OCI-LY1 (cell line): ENCODE results near the gene CYP11A1.

Experiments used
- H2AFZ ChIP-seq: fragments of 200-600 bp; sonication (generic), shearing (Covaris generic); 2 replicates; pipeline ENCODE4 v1.6.0; 2014; ENCODE audit warnings: antibody characterized with exemption, mild to moderate bottlenecking, low read length
- H3F3A ChIP-seq: fragments of 200-600 bp; sonication (generic), shearing (Covaris generic); 2 replicates; pipeline ENCODE4 v1.6.0; 2014; ENCODE audit warnings: mild to moderate bottlenecking, antibody characterized with exemption, low read length, moderate library complexity; ENCODE audit not compliant: insufficient read depth
- H3K27ac ChIP-seq: fragments of 200-600 bp; sonication (generic); 2 replicates; pipeline ENCODE4 v1.5.1; 2014; ENCODE audit warnings: low read length, mixed run types, mild to moderate bottlenecking, low read depth; ENCODE audit not compliant: poor library complexity, severe bottlenecking
- H3K27me3 ChIP-seq: fragments of 200-600 bp; sonication (generic); 2 replicates; pipeline ENCODE4 v1.6.0; 2014; ENCODE audit warnings: antibody characterized with exemption, mild to moderate bottlenecking, low read length, moderate library complexity; ENCODE audit not compliant: insufficient read depth
- H3K36me3 ChIP-seq: fragments of 200-600 bp; sonication (generic); 2 replicates; pipeline ENCODE4 v1.6.1; 2014; ENCODE audit warnings: mild to moderate bottlenecking, antibody characterized with exemption, low read length, moderate library complexity, mixed read lengths; ENCODE audit not compliant: insufficient read depth
- H3K4me1 ChIP-seq: fragments of 200-600 bp; sonication (generic); 2 replicates; pipeline ENCODE4 v1.5.1; 2014; ENCODE audit warnings: mild to moderate bottlenecking, low read length, moderate library complexity; ENCODE audit not compliant: insufficient read depth, severe bottlenecking
- H3K4me2 ChIP-seq: fragments of 200-600 bp; sonication (generic), shearing (Covaris generic); 2 replicates; pipeline ENCODE4 v1.6.1; 2014; ENCODE audit warnings: low read length
- H3K4me3 ChIP-seq: fragments of 200-600 bp; sonication (generic); 2 replicates; pipeline ENCODE4 v1.5.1; 2014; ENCODE audit warnings: low read length, low read depth, mild to moderate bottlenecking, mixed read lengths; ENCODE audit not compliant: poor library complexity, severe bottlenecking
- H3K79me2 ChIP-seq: fragments of 200-600 bp; shearing (Covaris generic); 2 replicates; pipeline ENCODE4 v1.6.1; 2016; ENCODE audit warnings: mixed run types, low read length, mixed read lengths; ENCODE audit not compliant: insufficient read depth
- H3K9ac ChIP-seq: fragments of 200-600 bp; sonication (generic), shearing (Covaris generic); 2 replicates; pipeline ENCODE4 v1.6.1; 2014; ENCODE audit warnings: mild to moderate bottlenecking, low read length, mixed read lengths
- H3K9me2 ChIP-seq: fragments of 200-600 bp; sonication (generic), shearing (Covaris generic); 2 replicates; pipeline ENCODE4 v1.6.1; 2014; ENCODE audit warnings: low read depth, mild to moderate bottlenecking, low read length, mixed read lengths
- H3K9me3 ChIP-seq: fragments of 200-600 bp; shearing (Covaris generic); 2 replicates; pipeline ENCODE4 v1.6.1; 2014; ENCODE audit warnings: low read length, mixed read lengths
- H4K20me1 ChIP-seq: fragments of 200-600 bp; sonication (generic), shearing (Covaris generic); 2 replicates; pipeline ENCODE4 v1.6.0; 2016; ENCODE audit warnings: mild to moderate bottlenecking, low read length; ENCODE audit not compliant: insufficient read depth
- CTCF ChIP-seq: fragments of 200-600 bp; sonication (generic), shearing (Covaris generic); IDR thresholded peaks from 2 replicates; pipeline ENCODE4 v1.5.1; 2017; ENCODE audit warnings: mild to moderate bottlenecking, antibody characterized with exemption, low read length, moderate library complexity, mixed read lengths
- EZH2 ChIP-seq: fragments of 200-600 bp; sonication (generic), shearing (Covaris generic); IDR thresholded peaks from 2 replicates; pipeline ENCODE4 v1.8.0; 2017; ENCODE audit warnings: borderline replicate concordance, mixed run types, mild to moderate bottlenecking, antibody characterized with exemption, low read length, moderate library complexity, mixed read lengths

The CYP11A1 gene

GRCh38 chr15:74314795-74315438, 52.5 kb downstream of the CYP11A1 start:
- no peaks in the 10 kb centered on the region for H3F3A ChIP-seq
- H3K9me3 ChIP-seq = no peaks in the 10 kb centered on the region
- H3K27ac ChIP-seq = no peak overlapping the region
- TF ChIP-seq EZH2 (no peak), CTCF (no peak)
- H3K36me3 ChIP-seq = no peaks in the 10 kb centered on the region
- no peaks in the 10 kb centered on the region for H3K9me2 ChIP-seq
- H3K9ac ChIP-seq = no peak overlapping the region
- H3K4me1 ChIP-seq = no peaks in the 10 kb centered on the region
- no peak overlapping the region for H2AFZ ChIP-seq
- no peak overlapping the region for H3K4me3 ChIP-seq
- H3K4me2 ChIP-seq = no peak overlapping the region
- no peaks in the 10 kb centered on the region for H3K27me3 ChIP-seq
- no peaks in the 10 kb centered on the region for H3K79me2 ChIP-seq
- no peaks in the 10 kb centered on the region for H4K20me1 ChIP-seq

GRCh38 chr15:74313889-74314288, 53.6 kb downstream of the CYP11A1 start:
- Histone ChIP-seq H3K36me3 (no peaks in the 10 kb centered on the region), H3K4me1 (no peaks in the 10 kb centered on the region), H3K27ac (no peak overlapping the region), H3K4me3 (no peak overlapping the region), H3K27me3 (no peaks in the 10 kb centered on the region; the same call in 1 of the 2 replicates), H3K4me2 (no peak overlapping the region), H2AFZ (no peak overlapping the region), H3F3A (no peaks in the 10 kb centered on the region), H3K79me2 (no peaks in the 10 kb centered on the region), H3K9ac (no peak overlapping the region), H4K20me1 (no peaks in the 10 kb centered on the region), H3K9me2 (no peaks in the 10 kb centered on the region), H3K9me3 (no peaks in the 10 kb centered on the region)
- TF ChIP-seq EZH2 = no peak
- no peak for TF ChIP-seq CTCF

- Histone ChIP-seq H3K27me3 (no peaks in the 10 kb centered on the region; the same call in 1 of the 2 replicates), H3K9me3 (no peaks in the 10 kb centered on the region), H3K27ac (no peak overlapping the region), H3K4me2 (no peak overlapping the region), H3K79me2 (no peaks in the 10 kb centered on the region), H3K4me3 (no peak overlapping the region), H3K36me3 (no peaks in the 10 kb centered on the region), H3K9me2 (no peaks in the 10 kb centered on the region), H3F3A (no peaks in the 10 kb centered on the region), H4K20me1 (no peaks in the 10 kb centered on the region), H2AFZ (no peak overlapping the region), H3K4me1 (no peaks in the 10 kb centered on the region), H3K9ac (no peak overlapping the region)
- no peak for TF ChIP-seq CTCF
- TF ChIP-seq EZH2 = no peak
These were observed 54.9 kb downstream of the CYP11A1 start for GRCh38 chr15:74312445-74313007.
